HG03342 (cell line): ENCODE data around the gene C16orf82.
"Not testable (repeated sequence)": the region's sequence is repeated elsewhere in the genome, so short reads cannot be mapped to it uniquely, and the experiment has no call there.

ENCODE experiments used
- ATAC-seq: cut with Tn5 transposase; IDR thresholded peaks from one replicate; pipeline ENCODE4 v1.9.1; 2021; ENCODE audit warnings: mild to moderate bottlenecking, moderate library complexity; ENCODE audit not compliant: unreplicated experiment

The C16orf82 gene

GRCh38 chr16:27086031-27086430 lies 19.3 kb downstream of the C16orf82 start:
- not testable (repeated sequence) for ATAC-seq

GRCh38 chr16:27088216-27088615 lies 21.5 kb downstream of the C16orf82 start:
- ATAC-seq: no peak

GRCh38 chr16:27096375-27096774 lies 29.6 kb downstream of the C16orf82 start:
- ATAC-seq: no peak

GRCh38 chr16:27097800-27098230 lies 31.1 kb downstream of the C16orf82 start:
- no peak for ATAC-seq

- ATAC-seq: no peak
Measured at GRCh38 chr16:27098366-27099049, 31.8 kb downstream of the C16orf82 start.

GRCh38 chr16:27102701-27103575 lies 36.2 kb downstream of the C16orf82 start:
- ATAC-seq: no peak

- ATAC-seq: no peak
Measured at GRCh38 chr16:27103954-27104353, 37.2 kb downstream of the C16orf82 start.

- no peak for ATAC-seq
Measured at GRCh38 chr16:27106305-27106704, 39.6 kb downstream of the C16orf82 start.

- ATAC-seq: no peak
Measured at GRCh38 chr16:27107185-27107592, 40.5 kb downstream of the C16orf82 start.

- ATAC-seq: no peak
Measured at GRCh38 chr16:27108051-27108770, 41.5 kb downstream of the C16orf82 start.

GRCh38 chr16:27108826-27109665 lies 42.3 kb downstream of the C16orf82 start:
- no peak for ATAC-seq

GRCh38 chr16:27109666-27110523 lies 43.2 kb downstream of the C16orf82 start:
- ATAC-seq: peak; percentile 64

- ATAC-seq: no peak
Measured at GRCh38 chr16:27110524-27110896, 43.8 kb downstream of the C16orf82 start.

- ATAC-seq: no peak
Measured at GRCh38 chr16:27111486-27111885, 44.8 kb downstream of the C16orf82 start.

GRCh38 chr16:27112093-27112811 lies 45.5 kb downstream of the C16orf82 start:
- no peak for ATAC-seq

- ATAC-seq: peak; percentile 63
Measured at GRCh38 chr16:27113341-27113841, 46.7 kb downstream of the C16orf82 start.

GRCh38 chr16:27114006-27114405 lies 47.3 kb downstream of the C16orf82 start:
- ATAC-seq: no peak

- ATAC-seq: no peak
Measured at GRCh38 chr16:27118526-27118925, 51.8 kb downstream of the C16orf82 start.
